Sigmoid colon (tissue), 7 donors: Measurements from ENCODE around the gene AP2S1. TPM values are rescaled to one million over a fixed set of nuclear protein-coding genes. Genes with fewer than 3 reads are reported as not detected.
"Not testable (repeated sequence)": the region's sequence is repeated elsewhere in the genome, so short reads cannot be mapped to it uniquely, and the experiment has no call there.

Experiments used
- DNase-seq: peaks from one replicate; pipeline ENCODE4 v3.0.0-alpha.2; 2019
- H3K27ac ChIP-seq, 4 donors: fragments of 200-600 bp; sonication (generic); one replicate each; pipeline ENCODE4 v1.5.1; 2016 to 2019; ENCODE audit warnings: mild to moderate bottlenecking in 1 of 4
- H3K27me3 ChIP-seq, 3 donors: fragments of 200-600 bp; sonication (generic); one replicate each; pipeline ENCODE4 v1.5.1; 2019; ENCODE audit warnings: mild to moderate bottlenecking in 1 of 3
- H3K36me3 ChIP-seq, 4 donors: fragments of 200-600 bp; sonication (generic); one replicate each; pipeline ENCODE4 v1.5.1; 2016 to 2019
- H3K4me1 ChIP-seq, 4 donors: fragments of 200-600 bp; sonication (generic); one replicate each; pipeline ENCODE4 v1.5.1; 2017 to 2019
- H3K4me3 ChIP-seq, 4 donors: fragments of 200-600 bp; sonication (generic); one replicate each; pipeline ENCODE4 v1.5.1; 2017 to 2019; ENCODE audit warnings: mild to moderate bottlenecking in 2 of 4, moderate library complexity in 1 of 4
- H3K9me3 ChIP-seq, 4 donors: fragments of 200-600 bp in 3 of 4; sonication (generic) in 3 of 4; one replicate each; pipeline versions ENCODE4 v1.5.1 to v1.6.1; 2013 to 2019
- EP300 ChIP-seq, 4 donors: sonication (generic); formaldehyde crosslinking; IDR thresholded peaks; one replicate each; pipeline ENCODE4 v1.6.1; 2017; ENCODE audit warnings: antibody characterized with exemption in 4 of 4
- POLR2A ChIP-seq, 2 donors: fragments of 450-650 bp; IDR thresholded peaks; one replicate each; pipeline ENCODE4 v1.6.1; 2016; ENCODE audit warnings: antibody characterized with exemption in 2 of 2, mild to moderate bottlenecking in 2 of 2, moderate library complexity in 2 of 2
- POLR2AphosphoS5 ChIP-seq, 4 donors: sonication (generic); formaldehyde crosslinking; IDR thresholded peaks; one replicate each; pipeline ENCODE4 v1.6.1; 2017; ENCODE audit warnings: antibody characterized with exemption in 4 of 4
- WGBS, 2 donors: extraction: QIAGEN DNeasy Blood & Tissue Kit; methylation state at CpG; one replicate each; pipeline ENCODE4 v1.1.7; 2013; 5-methylcytosine and 5-hydroxymethylcytosine counted together
- intact Hi-C: fragments of 100-400 bp; cut with DNase I; formaldehyde crosslinking; loops from one replicate; pipeline ENCODE4 v1.15.1; 2023
- polyA plus RNA-seq, 3 donors: library from polyadenylated mRNA; stranded (reverse); fragments of 200-250 nt; gene quantifications; one replicate each; pipeline ENCODE4 v1.2.3, GENCODE V29; 2013
- total RNA-seq, 4 donors: library from RNA; depleted of rRNA; stranded (reverse); fragments of >200 nt; gene quantifications; one replicate each; pipeline ENCODE4 v1.1.0, GENCODE V29; 2016
- TF ChIP-seq, protein P1 (sequence below), 4 experiments: fragments of 450-650 bp in 3 of 4; fragments of 200-600 bp in 1 of 4; IDR thresholded peaks; one replicate each; pipeline ENCODE4 v1.5.1; 2016 to 2019; ENCODE audit warnings: antibody characterized with exemption in 4 of 4, mild to moderate bottlenecking in 3 of 4, moderate library complexity in 2 of 4
- donor health status: healthy with polysubstance abuse.
- donor health status: Bipolar disorder and iron deficiency.
- donor health status: healthy.

Gene AP2S1
- total and polyA plus RNA-seq, 7 donors, result 52.4 to 167 (median 84.3) TPM

DNA sequence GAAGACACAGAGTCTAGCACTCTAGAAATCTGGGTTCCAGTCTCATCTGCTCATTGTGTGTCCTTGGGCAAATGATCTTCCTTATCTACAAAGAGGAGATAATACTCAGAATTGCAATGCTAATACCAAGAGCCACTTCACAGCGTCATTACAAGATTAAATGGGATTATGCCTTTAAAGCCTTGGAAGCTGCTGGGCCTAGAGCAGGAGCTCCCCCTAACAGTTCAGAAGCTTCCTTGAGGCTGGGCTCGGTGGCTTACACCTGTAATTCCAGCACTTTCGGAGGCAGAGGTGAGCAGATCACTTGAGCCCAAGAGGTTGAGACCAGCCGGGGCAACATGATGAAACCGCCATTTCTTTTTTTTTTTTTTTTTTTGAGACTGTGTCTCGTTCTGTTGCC lies 27.6 kb downstream of the AP2S1 start:
- H3K4me3 ChIP-seq, result no peak overlapping the region
- H3K27ac ChIP-seq, result no peak overlapping the region
- H3K36me3 ChIP-seq, result no peaks in the 10 kb centered on the region
- 86 to 94% methylated on average over 6 of the region's 6 CpGs for WGBS, 2 donors
- intact Hi-C loops, result no loop called here
- H3K9me3 ChIP-seq, result no peaks in the 10 kb centered on the region
- DNase-seq, result no peak
- H3K27me3 ChIP-seq, result no peaks in the 10 kb centered on the region
- TF ChIP-seq, protein P1, sequence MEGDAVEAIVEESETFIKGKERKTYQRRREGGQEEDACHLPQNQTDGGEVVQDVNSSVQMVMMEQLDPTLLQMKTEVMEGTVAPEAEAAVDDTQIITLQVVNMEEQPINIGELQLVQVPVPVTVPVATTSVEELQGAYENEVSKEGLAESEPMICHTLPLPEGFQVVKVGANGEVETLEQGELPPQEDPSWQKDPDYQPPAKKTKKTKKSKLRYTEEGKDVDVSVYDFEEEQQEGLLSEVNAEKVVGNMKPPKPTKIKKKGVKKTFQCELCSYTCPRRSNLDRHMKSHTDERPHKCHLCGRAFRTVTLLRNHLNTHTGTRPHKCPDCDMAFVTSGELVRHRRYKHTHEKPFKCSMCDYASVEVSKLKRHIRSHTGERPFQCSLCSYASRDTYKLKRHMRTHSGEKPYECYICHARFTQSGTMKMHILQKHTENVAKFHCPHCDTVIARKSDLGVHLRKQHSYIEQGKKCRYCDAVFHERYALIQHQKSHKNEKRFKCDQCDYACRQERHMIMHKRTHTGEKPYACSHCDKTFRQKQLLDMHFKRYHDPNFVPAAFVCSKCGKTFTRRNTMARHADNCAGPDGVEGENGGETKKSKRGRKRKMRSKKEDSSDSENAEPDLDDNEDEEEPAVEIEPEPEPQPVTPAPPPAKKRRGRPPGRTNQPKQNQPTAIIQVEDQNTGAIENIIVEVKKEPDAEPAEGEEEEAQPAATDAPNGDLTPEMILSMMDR (IDR thresholded peaks at IDR 0.05), result no peak
- TF ChIP-seq POLR2A (IDR thresholded peaks at IDR 0.05), result no peak
- TF ChIP-seq POLR2AphosphoS5 (IDR thresholded peaks at IDR 0.05), result no peak
- TF ChIP-seq EP300 (IDR thresholded peaks at IDR 0.05), result no peak
- H3K4me1 ChIP-seq, result no peaks in the 10 kb centered on the region

DNA sequence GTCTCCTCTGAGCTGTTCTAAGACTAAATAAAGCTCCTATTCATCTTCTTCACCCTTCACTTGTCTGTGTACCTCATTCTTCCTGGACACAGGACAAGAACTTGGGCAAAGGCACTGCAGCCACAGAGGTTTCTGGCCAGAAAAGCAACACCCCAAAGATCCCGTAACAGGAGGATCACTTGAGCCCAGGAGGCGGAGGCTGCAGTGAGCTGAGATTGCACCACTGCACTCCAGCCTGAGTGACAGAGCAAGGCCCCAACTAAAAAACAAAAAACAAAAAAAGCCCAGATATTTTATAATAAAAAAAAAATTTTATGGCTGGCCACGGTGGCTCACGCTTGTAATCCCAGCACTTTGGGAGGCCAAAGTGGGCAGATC lies 28.2 kb downstream of the AP2S1 start:
- intact Hi-C loops, H3K9me3 ChIP-seq, H3K36me3 ChIP-seq, H3K4me3 ChIP-seq, H3K27me3 ChIP-seq, H3K27ac ChIP-seq, H3K4me1 ChIP-seq, DNase-seq: not testable (repeated sequence)
- WGBS, 2 donors, result 91 to 93% methylated on average over 4 of the region's 4 CpGs

- WGBS, 2 donors, result 40 to 47% methylated on average over 18 of the region's 18 CpGs
- Histone ChIP-seq H3K4me3 (no peak overlapping the region), H3K4me1 (no peaks in the 10 kb centered on the region), H3K36me3 (no peaks in the 10 kb centered on the region), H3K9me3 (no peaks in the 10 kb centered on the region), H3K27me3 (no peaks in the 10 kb centered on the region), H3K27ac (no peak overlapping the region)
- intact Hi-C loops, result no loop called here
- TF ChIP-seq EP300 (IDR thresholded peaks at IDR 0.05), result no peak
- DNase-seq, result no peak
These were observed 28.9 kb downstream of the AP2S1 start for GRCh38 chr19:46821512-46822409.

DNA sequence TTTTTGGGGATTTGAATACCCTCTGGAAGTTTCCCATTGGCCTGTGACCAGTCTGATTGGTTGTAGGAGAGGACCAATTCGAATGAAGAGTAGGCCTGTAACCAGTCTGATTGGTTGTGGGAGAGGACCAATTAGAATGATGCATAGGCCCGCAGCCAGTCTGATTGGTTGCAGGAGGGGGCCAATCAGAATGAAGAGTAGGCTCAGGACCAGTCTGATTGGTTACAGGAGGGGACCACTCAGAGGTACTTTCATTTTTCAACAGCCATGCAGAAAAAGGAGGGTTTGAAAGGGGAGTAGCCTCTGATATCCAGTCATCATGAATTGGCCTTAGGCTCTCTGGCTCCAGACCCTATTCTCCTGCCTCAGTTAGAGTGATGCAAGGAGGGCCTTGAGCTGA lies 31.8 kb downstream of the AP2S1 start:
- peaks cover 0 to 8% (median 0%) of the 10 kb centered on the region in 4 donors for H3K4me1 ChIP-seq
- 91 to 96% methylated on average over 2 of the region's 2 CpGs for WGBS, 2 donors
- H3K9me3 ChIP-seq, result no peaks in the 10 kb centered on the region
- no peaks in the 10 kb centered on the region for H3K27me3 ChIP-seq
- TF ChIP-seq POLR2A (IDR thresholded peaks at IDR 0.05), result no peak
- TF ChIP-seq, protein P1 (IDR thresholded peaks at IDR 0.05), result no peak
- TF ChIP-seq EP300 (IDR thresholded peaks at IDR 0.05), result no peak
- TF ChIP-seq POLR2AphosphoS5 (IDR thresholded peaks at IDR 0.05), result no peak
- no peak overlapping the region for H3K4me3 ChIP-seq
- H3K36me3 ChIP-seq, result no peaks in the 10 kb centered on the region
- intact Hi-C loops, result no loop called here
- H3K27ac ChIP-seq, result no peak overlapping the region
- no peak for DNase-seq

GRCh38 chr19:46815833-46816627 lies 34.6 kb downstream of the AP2S1 start:
- DNase-seq, result no peak
- H3K9me3 ChIP-seq, result no peaks in the 10 kb centered on the region
- H3K27me3 ChIP-seq, result no peaks in the 10 kb centered on the region
- intact Hi-C loops, result no loop called here
- 82 to 86% methylated on average over 18 of the region's 18 CpGs for WGBS, 2 donors
- H3K4me1 ChIP-seq, result peaks cover 0 to 10% (median 0%) of the 10 kb centered on the region in 4 donors
- TF ChIP-seq, protein P1 (IDR thresholded peaks at IDR 0.05), result no peak
- TF ChIP-seq EP300 (IDR thresholded peaks at IDR 0.05), result no peak
- TF ChIP-seq POLR2AphosphoS5 (IDR thresholded peaks at IDR 0.05), result no peak
- no peak for TF ChIP-seq POLR2A (IDR thresholded peaks at IDR 0.05)
- no peak overlapping the region for H3K27ac ChIP-seq
- no peaks in the 10 kb centered on the region for H3K36me3 ChIP-seq
- H3K4me3 ChIP-seq, result no peak overlapping the region
